IPS DF 19.7 (cell line): ENCODE measurements around the gene ENO2.
"Not testable (repeated sequence)": the region's sequence is repeated elsewhere in the genome, so short reads cannot be mapped to it uniquely, and the experiment has no call there.

ENCODE experiments used
- DNase-seq: peaks from one replicate; pipeline ENCODE4 v3.0.0-alpha.2; 2013; ENCODE audit warnings: low read depth, low spot score

ENO2 gene

GRCh38 chr12:6914246-6914946, at the start of gene ENO2:
Gene ENO2, plus strand, starts transcription at chr12:6914580. Its CDS starts 1,253 bp downstream, at chr12:6915833.
- no peak for DNase-seq

- not testable (repeated sequence) for DNase-seq
Observed at GRCh38 chr12:6865307-6865706, 49.1 kb upstream of the ENO2 start.

GRCh38 chr12:6866163-6866919, 48.0 kb upstream of the ENO2 start:
- no peak for DNase-seq

- DNase-seq = no peak
Observed at GRCh38 chr12:6866920-6867412, 47.4 kb upstream of the ENO2 start.

GRCh38 chr12:6867413-6868210, 46.8 kb upstream of the ENO2 start, which contains the start of gene TPI1:
Gene TPI1, plus strand, starts transcription at chr12:6867531. Its CDS starts 36 bp downstream, at chr12:6867567.
- DNase-seq = no peak

GRCh38 chr12:6868211-6869048, 46.0 kb upstream of the ENO2 start:
- DNase-seq = no peak

GRCh38 chr12:6869049-6870021, 45.0 kb upstream of the ENO2 start:
- DNase-seq = no peak

- DNase-seq = not testable (repeated sequence)
Observed at GRCh38 chr12:6870304-6870703, 44.1 kb upstream of the ENO2 start.

GRCh38 chr12:6871052-6871957, 43.1 kb upstream of the ENO2 start:
- no peak for DNase-seq

GRCh38 chr12:6872073-6873048, 42.0 kb upstream of the ENO2 start:
- no peak for DNase-seq

GRCh38 chr12:6873094-6874014, 41.0 kb upstream of the ENO2 start, which contains the start of gene SPSB2:
Gene SPSB2, minus strand, starts transcription at chr12:6873303. Its CDS starts 402 bp downstream, at chr12:6872901.
- peak; percentile 92 for DNase-seq

GRCh38 chr12:6874015-6874368, 40.4 kb upstream of the ENO2 start:
- not testable (repeated sequence) for DNase-seq

- DNase-seq = not testable (repeated sequence)
Observed at GRCh38 chr12:6879824-6880223, 34.6 kb upstream of the ENO2 start.

- DNase-seq = no peak
Observed at GRCh38 chr12:6883252-6883651, 31.1 kb upstream of the ENO2 start.

- DNase-seq = no peak
Observed at GRCh38 chr12:6883683-6884082, 30.7 kb upstream of the ENO2 start.

GRCh38 chr12:6884539-6884938, 29.8 kb upstream of the ENO2 start:
- DNase-seq = no peak
